HepG2 (cell line): ENCODE data around the gene ZNF20. TPM values are rescaled to one million over a fixed set of nuclear protein-coding genes. Genes with fewer than 3 reads are reported as not detected.
A peak's percentile ranks its signal among the peaks of the same experiment; 100 is the strongest.

ENCODE experiments used
- DMAP1 ChIP-seq: IDR thresholded peaks from 2 replicates; pipeline ENCODE4 v1.6.1; 2016
- LCORL ChIP-seq, 2 experiments: fragments of 450-650 bp in 1 of 2; sonication (generic) in 1 of 2; formaldehyde crosslinking in 1 of 2; IDR thresholded peaks; 2 replicates each; pipeline versions ENCODE4 v1.5.0 to v1.6.1; 2017 to 2020; ENCODE audit warnings: antibody characterized with exemption in 1 of 2, missing genetic modification reagents in 1 of 2
- NFKB2 ChIP-seq: sonication (generic); formaldehyde crosslinking; IDR thresholded peaks from 2 replicates; pipeline ENCODE4 v1.4.0; 2020; ENCODE audit warnings: missing genetic modification reagents, borderline replicate concordance
- NPAS2 ChIP-seq: sonication (generic); formaldehyde crosslinking; IDR thresholded peaks from 2 replicates; pipeline ENCODE4 v1.8.0; 2022; ENCODE audit warnings: mild to moderate bottlenecking, missing genetic modification reagents, borderline replicate concordance
- NR1H2 ChIP-seq: sonication (generic); formaldehyde crosslinking; IDR thresholded peaks from 2 replicates; pipeline ENCODE4 v1.8.1; 2022; ENCODE audit warnings: low read depth, missing genetic modification reagents, borderline replicate concordance
- POLR2A ChIP-seq, 2 experiments: IDR thresholded peaks; 2 replicates each; pipeline ENCODE4 v1.6.1; 2011; ENCODE audit warnings: low read depth in 2 of 2, low read length in 2 of 2, mild to moderate bottlenecking in 1 of 2, moderate library complexity in 1 of 2; ENCODE audit not compliant: insufficient read depth in 1 of 2
- RERE ChIP-seq: IDR thresholded peaks from 2 replicates; pipeline ENCODE4 v1.6.1; 2016; ENCODE audit warnings: low read depth, missing genetic modification reagents, missing compliant biosample characterization
- RNF219 ChIP-seq: sonication (generic); formaldehyde crosslinking; IDR thresholded peaks from 2 replicates; pipeline ENCODE4 v1.5.0; 2020; ENCODE audit warnings: mild to moderate bottlenecking, missing genetic modification reagents
- YY1 ChIP-seq: IDR thresholded peaks from 2 replicates; pipeline ENCODE4 v1.6.1; 2011; ENCODE audit warnings: low read length, low read depth, moderate library complexity, mild to moderate bottlenecking; ENCODE audit not compliant: insufficient read depth, insufficient replicate concordance
- ZNF33B ChIP-seq: sonication (generic); formaldehyde crosslinking; IDR thresholded peaks from 2 replicates; pipeline ENCODE4 v1.5.1; 2020; ENCODE audit warnings: mild to moderate bottlenecking, missing genetic modification reagents
- ZNF546 ChIP-seq: sonication (generic); formaldehyde crosslinking; conservative IDR thresholded peaks from 2 replicates; pipeline ENCODE4 v1.8.1; 2023; ENCODE audit warnings: mild to moderate bottlenecking, missing genetic modification reagents
- ZNF567 ChIP-seq: sonication (generic); formaldehyde crosslinking; IDR thresholded peaks from 2 replicates; pipeline ENCODE4 v1.8.1; 2023; ENCODE audit warnings: mild to moderate bottlenecking, missing genetic modification reagents, borderline replicate concordance
- ZNF614 ChIP-seq: IDR thresholded peaks from 2 replicates; pipeline ENCODE4 v1.6.1; 2018; ENCODE audit warnings: missing biosample characterization, missing genetic modification reagents, inconsistent platforms, borderline replicate concordance
- ZNF687 ChIP-seq: sonication (generic); formaldehyde crosslinking; IDR thresholded peaks from 2 replicates; pipeline ENCODE4 v1.5.1; 2020; ENCODE audit warnings: mild to moderate bottlenecking, missing genetic modification reagents, moderate library complexity
- ZNF883 ChIP-seq: sonication (generic); formaldehyde crosslinking; IDR thresholded peaks from 2 replicates; pipeline ENCODE4 v1.5.1; 2020; ENCODE audit warnings: mild to moderate bottlenecking, missing genetic modification reagents; ENCODE audit errors: not compliant biosample characterization
- polyA plus RNA-seq, 8 experiments: library from polyadenylated mRNA; depleted of rRNA in 3 of 8; stranded (reverse) in 7 of 8; unstranded in 1 of 8; fragments of >200 nt; fragmentation: Illumina TruSeq in 4 of 8; extraction: Trizol in 4 of 8; gene quantifications; 2 replicates each; pipeline versions ENCODE4 v1.2.1 to v1.2.3, GENCODE V29; 2011 to 2016; ENCODE audit warnings: low read depth in 4 of 8, missing spikeins in 1 of 8, mixed read lengths in 1 of 8; ENCODE audit not compliant: insufficient read depth in 1 of 8
- total RNA-seq, 5 experiments: library from RNA; depleted of rRNA; stranded (reverse); fragments of >200 nt; fragmentation: Illumina TruSeq; extraction: Trizol; gene quantifications; 2 replicates each; pipeline ENCODE4 v1.2.3, GENCODE V29; 2016; ENCODE audit warnings: low read depth in 1 of 5

The ZNF20 gene
- total and polyA plus RNA-seq, 2 of the 13 experiments (the other 11 are each of a cell fraction or from before 2014, with no cell fraction given) = 1.6 to 8.0 TPM

- TF ChIP-seq NFKB2 (CRISPR knock-in tag) (peak; percentile 54; the same call in 1 of the 2 replicates), NR1H2 (CRISPR knock-in tag) (0 out of 2 replicates have a peak, but pooled peaks have one; percentile 55), ZNF687 (CRISPR knock-in tag) (peak; percentile 86), ZNF33B (CRISPR knock-in tag) (peak; percentile 69; the same call in 1 of the 2 replicates), ZNF567 (CRISPR knock-in tag) (peak; percentile 85; the same call in 1 of the 2 replicates), ZNF883 (CRISPR knock-in tag) (no peak), RNF219 (no peak), LCORL (IDR thresholded peaks at IDR 0.05) (no peak), LCORL (CRISPR knock-in tag; IDR thresholded peaks at IDR 0.05) (peak; percentile 45), NPAS2 (CRISPR knock-in tag) (no peak), YY1 (peak; percentile 69), POLR2A (IDR thresholded peaks at IDR 0.05; ENCODE audit: insufficient read depth in 1 of 2, low read depth in 2 of 2, low read length in 2 of 2) (peak; percentile 86 to 89), ZNF546 (CRISPR knock-in tag) (peak; percentile 75; the same call in 1 of the 2 replicates), DMAP1 (no peak), RERE (CRISPR knock-in tag) (no peak), ZNF614 (CRISPR knock-in tag) (no peak; the same call in 1 of the 2 replicates)
Measured at GRCh38 chr19:12156223-12157058, 16.3 kb upstream of the ZNF20 start, which contains the start of gene ZNF625 (continued).
